Panc1 (cell line): ENCODE measurements around the gene CKM. TPM values are rescaled to one million over a fixed set of nuclear protein-coding genes. Genes with fewer than 3 reads are reported as not detected.

Experiments used
- ATAC-seq: fragments of 200-7000 bp; cut with Tn5 transposase; 2 replicates; pipeline ENCODE4 v1.9.1; 2020; ENCODE audit warnings: mild to moderate bottlenecking, moderate library complexity
- BruUV-seq: library from RNA; stranded (reverse); fragments of 400-500 nt; replicated peaks from 2 replicates; lab custom pipeline; 2021; lab: Mats Ljungman, UMichigan
- CTCF ChIA-PET: fragments of 300-600 bp; sonication (Branson Sonifier 250); formaldehyde crosslinking; loops from one replicate; lab custom pipeline; 2022; ENCODE audit warnings: antibody characterized with exemption; lab: Charles Lee
- POLR2A ChIA-PET: fragments of 300-600 bp; sonication (Branson Sonifier 250); formaldehyde crosslinking; loops from one replicate; lab custom pipeline; 2022; ENCODE audit warnings: antibody characterized with exemption; lab: Charles Lee
- DNase-seq: peaks from one replicate; pipeline ENCODE4 v3.0.0-alpha.2; 2010; ENCODE audit warnings: low read depth, low spot score
- H3K27ac ChIP-seq: 2 replicates; pipeline ENCODE4 v1.5.1; 2011; ENCODE audit warnings: mild to moderate bottlenecking, low read length, inconsistent platforms
- H3K27me3 ChIP-seq: fragments of 200-500 bp; sonication (Bioruptor generic); 2 replicates; pipeline ENCODE4 v1.6.0; 2014; ENCODE audit warnings: low read length, inconsistent platforms; ENCODE audit not compliant: control insufficient read depth, insufficient read depth
- H3K36me3 ChIP-seq: fragments of 200-500 bp; sonication (Bioruptor generic); 2 replicates; pipeline ENCODE4 v1.5.1; 2014; ENCODE audit warnings: inconsistent platforms, mild to moderate bottlenecking, low read length, moderate library complexity; ENCODE audit not compliant: control insufficient read depth, insufficient read depth
- H3K4me1 ChIP-seq: 2 replicates; pipeline ENCODE4 v1.5.1; 2011; ENCODE audit warnings: inconsistent platforms, mild to moderate bottlenecking, low read length, moderate library complexity; ENCODE audit not compliant: control insufficient read depth, insufficient read depth
- H3K4me3 ChIP-seq, 2 experiments: 2 replicates each; pipeline ENCODE4 v1.5.1; 2011 to 2012; ENCODE audit warnings: low read depth in 2 of 2, low read length in 2 of 2, mild to moderate bottlenecking in 2 of 2, inconsistent platforms in 1 of 2, moderate library complexity in 1 of 2
- H3K9me3 ChIP-seq: fragments of 200-500 bp; sonication (Bioruptor generic); 2 replicates; pipeline ENCODE4 v1.5.1; 2014; ENCODE audit warnings: low read depth, mild to moderate bottlenecking, inconsistent platforms, low read length, moderate library complexity; ENCODE audit not compliant: control insufficient read depth, insufficient read depth
- POLR2AphosphoS5 ChIP-seq: IDR thresholded peaks from 2 replicates; pipeline ENCODE4 v1.6.1; 2012; ENCODE audit warnings: mild to moderate bottlenecking, low read depth, low read length, moderate library complexity
- in situ Hi-C: cut with HindIII; loops from 2 replicates; pipeline ENCODE4 v1.10.0; 2016; ENCODE audit warnings: low sequenced_read_pairs, low pct_unique_long_range_greater_than_20kb
- intact Hi-C: fragments of 100-400 bp; cut with micrococcal nuclease; formaldehyde crosslinking; loops from one replicate; pipeline ENCODE4 v1.10.0; 2022; ENCODE audit not compliant: unreplicated experiment
- total RNA-seq: library from RNA; stranded (reverse); gene quantifications from one replicate; pipeline ENCODE4 v1.2.1, GENCODE V29; 2021; ENCODE audit not compliant: unreplicated experiment
- TF ChIP-seq, protein P1 (sequence below): fragments of 450-650 bp; IDR thresholded peaks from 2 replicates; pipeline ENCODE4 v1.5.1; 2017; ENCODE audit warnings: mild to moderate bottlenecking

The CKM gene
- total RNA-seq, 1 experiment from 2014 or later: not detected

DNA sequence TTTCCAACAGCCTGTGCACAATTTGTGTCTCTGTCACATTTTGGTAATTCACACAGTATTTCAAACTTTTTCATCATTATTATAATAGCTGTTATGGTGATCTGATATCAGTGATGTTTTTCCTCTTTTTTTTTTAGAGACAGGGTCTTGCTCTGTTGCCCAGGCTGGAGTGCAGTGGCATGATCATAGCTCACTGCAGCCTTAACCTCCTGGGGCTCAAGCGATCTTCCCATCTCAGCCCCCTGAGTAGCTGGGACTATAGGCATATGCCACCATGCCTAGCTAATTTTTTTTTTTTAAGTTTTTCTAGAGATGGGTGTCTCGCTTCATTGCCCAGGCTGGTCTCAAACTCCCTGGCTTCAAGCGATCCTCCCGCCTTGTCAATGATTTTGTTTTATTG, 65.8 kb downstream of the CKM start:
- no peak for TF ChIP-seq POLR2AphosphoS5
- TF ChIP-seq, protein P1, sequence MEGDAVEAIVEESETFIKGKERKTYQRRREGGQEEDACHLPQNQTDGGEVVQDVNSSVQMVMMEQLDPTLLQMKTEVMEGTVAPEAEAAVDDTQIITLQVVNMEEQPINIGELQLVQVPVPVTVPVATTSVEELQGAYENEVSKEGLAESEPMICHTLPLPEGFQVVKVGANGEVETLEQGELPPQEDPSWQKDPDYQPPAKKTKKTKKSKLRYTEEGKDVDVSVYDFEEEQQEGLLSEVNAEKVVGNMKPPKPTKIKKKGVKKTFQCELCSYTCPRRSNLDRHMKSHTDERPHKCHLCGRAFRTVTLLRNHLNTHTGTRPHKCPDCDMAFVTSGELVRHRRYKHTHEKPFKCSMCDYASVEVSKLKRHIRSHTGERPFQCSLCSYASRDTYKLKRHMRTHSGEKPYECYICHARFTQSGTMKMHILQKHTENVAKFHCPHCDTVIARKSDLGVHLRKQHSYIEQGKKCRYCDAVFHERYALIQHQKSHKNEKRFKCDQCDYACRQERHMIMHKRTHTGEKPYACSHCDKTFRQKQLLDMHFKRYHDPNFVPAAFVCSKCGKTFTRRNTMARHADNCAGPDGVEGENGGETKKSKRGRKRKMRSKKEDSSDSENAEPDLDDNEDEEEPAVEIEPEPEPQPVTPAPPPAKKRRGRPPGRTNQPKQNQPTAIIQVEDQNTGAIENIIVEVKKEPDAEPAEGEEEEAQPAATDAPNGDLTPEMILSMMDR: no peak
- in situ Hi-C loops: no loop called here
- ChIA-PET POLR2A (interaction anchor here (0.7 kb wide), 1 partner anchor 293 kb away, joined by 3 read pairs; no protein-coding TSS in a partner anchor), CTCF (no interaction called here)
- Histone ChIP-seq H3K9me3 (no peaks in the 10 kb centered on the region), H3K27me3 (no peaks in the 10 kb centered on the region), H3K4me1 (no peaks in the 10 kb centered on the region; the same call in 1 of the 2 replicates), H3K27ac (no peak overlapping the region), H3K4me3 (no peak overlapping the region), H3K36me3 (no peaks in the 10 kb centered on the region; the same call in 1 of the 2 replicates)
- no TSS peak for BruUV-seq
- intact Hi-C loops: loop anchor here (10.0 kb wide), 1 partner anchor 68 kb away; the partner anchor contains the start of gene CKM
- DNase-seq (no peak), ATAC-seq (no peak)

Other genes starting within 250 kb of the CKM start
- gene ZNF296, start 246.4 kb downstream of the CKM start, total RNA-seq: 6.7 TPM
- 29.5 TPM for gene GEMIN7, start 243.6 kb downstream of the CKM start, total RNA-seq
- gene PPP1R37, start 229.7 kb downstream of the CKM start, total RNA-seq: 20.4 TPM
- 0.05 TPM for gene NKPD1, start 161.9 kb downstream of the CKM start, total RNA-seq
- 24.7 TPM for gene TRAPPC6A, start 144.6 kb downstream of the CKM start, total RNA-seq
- gene BLOC1S3, start 144.1 kb downstream of the CKM start, total RNA-seq: 21.8 TPM
- gene EXOC3L2, start 77.5 kb downstream of the CKM start, total RNA-seq: 0.08 TPM
- gene MARK4, start 71.6 kb downstream of the CKM start, total RNA-seq: 21.6 TPM
- gene KLC3, start 17.9 kb upstream of the CKM start, total RNA-seq: 0.49 TPM
- gene ERCC2, start 47.7 kb upstream of the CKM start, total RNA-seq: 32.5 TPM
- gene PPP1R13L, start 82.2 kb upstream of the CKM start, total RNA-seq: 39.1 TPM
- 27.8 TPM for gene POLR1G, start 83.8 kb upstream of the CKM start, total RNA-seq
- gene ERCC1, start 101.0 kb upstream of the CKM start, total RNA-seq: 80.3 TPM
- gene FOSB, start 145.1 kb upstream of the CKM start, total RNA-seq: 13.4 TPM
- 15.6 TPM for gene RTN2, start 174.2 kb upstream of the CKM start, total RNA-seq
- gene PPM1N, start 175.6 kb upstream of the CKM start, total RNA-seq: 3.3 TPM
- 101 TPM for gene VASP, start 184.6 kb upstream of the CKM start, total RNA-seq